ENCODE measurements around the gene ING5. TPM values are rescaled to one million over a fixed set of nuclear protein-coding genes. Genes with fewer than 3 reads are reported as not detected.

Gene ING5
- total and polyA plus RNA-seq, 2 donors (not counting 3 experiments of a cell fraction or from before 2014, with no cell fraction given): 24.5 to 33.4 TPM

DNA sequence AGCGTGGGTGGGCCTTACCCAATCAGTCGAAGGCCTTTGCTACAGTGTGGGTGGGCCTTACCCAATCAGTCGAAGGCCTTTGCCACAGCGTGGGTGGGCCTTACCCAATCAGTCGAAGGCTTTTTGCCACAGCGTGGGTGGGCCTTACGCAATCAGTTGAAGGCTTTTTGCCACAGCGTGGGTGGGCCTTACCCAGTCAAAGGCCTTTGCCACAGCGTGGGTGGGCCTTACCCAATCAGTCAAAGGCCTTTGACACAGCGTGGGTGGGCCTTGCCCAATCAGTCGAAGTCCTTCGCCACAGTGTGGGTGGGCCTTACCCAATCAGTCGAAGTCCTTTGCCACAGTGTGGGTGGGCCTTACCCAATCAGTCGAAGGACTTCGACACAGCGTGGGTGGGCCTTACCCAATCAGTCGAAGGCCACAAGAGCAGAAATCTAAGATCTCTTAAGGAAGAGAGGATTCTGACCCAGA lies 58.5 kb downstream of the ING5 start:
- H3K4me1 ChIP-seq (ENCODE audit: control insufficient read depth, extremely low read depth, insufficient read depth, low read length): no peaks in the 10 kb centered on the region
- dilution Hi-C loops (cut with MboI; ENCODE audit: extremely low pct_ligation_motif_present, low sequenced_read_pairs) (no loop called here), intact Hi-C loops (cut with micrococcal nuclease) (no loop called here)
- H3K27ac ChIP-seq (ENCODE audit: insufficient read depth, low read depth, low read length): no peak overlapping the region
- no TSS peak for BruUV-seq (replicated peaks)
- peaks cover 0 to 4% of the 10 kb centered on the region in 2 experiments for H3K36me3 ChIP-seq (ENCODE audit: control insufficient read depth in 2 of 2, extremely low read depth in 1 of 2, insufficient read depth in 2 of 2, low read length in 2 of 2)
- no peaks in the 10 kb centered on the region for H3K9me1 ChIP-seq (replicated peaks; ENCODE audit: control insufficient read depth, extremely low read depth, insufficient read depth, low read length)
- no peaks in the 10 kb centered on the region for H3K27me3 ChIP-seq (ENCODE audit: control insufficient read depth in 2 of 2, insufficient read depth in 2 of 2, low read length in 2 of 2)
- H4K20me1 ChIP-seq (replicated peaks; ENCODE audit: control insufficient read depth, extremely low read depth, insufficient read depth, low read length): no peaks in the 10 kb centered on the region
- ChIA-PET POLR2A (no interaction called here), CTCF (no interaction called here)
- DNase-seq (ENCODE audit: low read depth, low spot score) (no peak), FAIRE-seq (no peak)
- H3K9me3 ChIP-seq (replicated peaks; ENCODE audit: control insufficient read depth, insufficient read depth, low read length): no peaks in the 10 kb centered on the region
- no peak overlapping the region for H2AFZ ChIP-seq (ENCODE audit: low read depth, low read length)
- H3K79me2 ChIP-seq (ENCODE audit: control insufficient read depth, insufficient read depth, low read length): no peaks in the 10 kb centered on the region
- no peak overlapping the region for H3K4me2 ChIP-seq (ENCODE audit: insufficient read depth, low read length)
- TF ChIP-seq, protein P1, sequence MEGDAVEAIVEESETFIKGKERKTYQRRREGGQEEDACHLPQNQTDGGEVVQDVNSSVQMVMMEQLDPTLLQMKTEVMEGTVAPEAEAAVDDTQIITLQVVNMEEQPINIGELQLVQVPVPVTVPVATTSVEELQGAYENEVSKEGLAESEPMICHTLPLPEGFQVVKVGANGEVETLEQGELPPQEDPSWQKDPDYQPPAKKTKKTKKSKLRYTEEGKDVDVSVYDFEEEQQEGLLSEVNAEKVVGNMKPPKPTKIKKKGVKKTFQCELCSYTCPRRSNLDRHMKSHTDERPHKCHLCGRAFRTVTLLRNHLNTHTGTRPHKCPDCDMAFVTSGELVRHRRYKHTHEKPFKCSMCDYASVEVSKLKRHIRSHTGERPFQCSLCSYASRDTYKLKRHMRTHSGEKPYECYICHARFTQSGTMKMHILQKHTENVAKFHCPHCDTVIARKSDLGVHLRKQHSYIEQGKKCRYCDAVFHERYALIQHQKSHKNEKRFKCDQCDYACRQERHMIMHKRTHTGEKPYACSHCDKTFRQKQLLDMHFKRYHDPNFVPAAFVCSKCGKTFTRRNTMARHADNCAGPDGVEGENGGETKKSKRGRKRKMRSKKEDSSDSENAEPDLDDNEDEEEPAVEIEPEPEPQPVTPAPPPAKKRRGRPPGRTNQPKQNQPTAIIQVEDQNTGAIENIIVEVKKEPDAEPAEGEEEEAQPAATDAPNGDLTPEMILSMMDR (IDR thresholded peaks at IDR 0.05; ENCODE audit: extremely low read depth in 1 of 2, insufficient read depth in 1 of 2, low read depth in 1 of 2, low read length in 2 of 2): no peak
- TF ChIP-seq POLR2AphosphoS5 (IDR thresholded peaks at IDR 0.05; ENCODE audit: insufficient read depth, low read depth, low read length) (no peak), MYC (IDR thresholded peaks at IDR 0.05; ENCODE audit: low read depth, low read length) (no peak), JUN (IDR thresholded peaks at IDR 0.05; ENCODE audit: borderline replicate concordance, insufficient read depth, insufficient read length, low read depth) (no peak), GATA2 (IDR thresholded peaks at IDR 0.05; ENCODE audit: insufficient read depth, insufficient read length, low read depth, low read length) (no peak), POLR2A (IDR thresholded peaks at IDR 0.05; ENCODE audit: low read depth, low read length) (no peak), FOS (IDR thresholded peaks at IDR 0.05; ENCODE audit: borderline replicate concordance, insufficient read depth, low read length) (no peak), EZH2 (IDR thresholded peaks at IDR 0.05; ENCODE audit: borderline replicate concordance, low read depth, low read length, severe bottlenecking) (no peak)
- TF ChIP-seq, protein P2, sequence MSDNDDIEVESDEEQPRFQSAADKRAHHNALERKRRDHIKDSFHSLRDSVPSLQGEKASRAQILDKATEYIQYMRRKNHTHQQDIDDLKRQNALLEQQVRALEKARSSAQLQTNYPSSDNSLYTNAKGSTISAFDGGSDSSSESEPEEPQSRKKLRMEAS (IDR thresholded peaks at IDR 0.05; ENCODE audit: insufficient read depth, insufficient read length): no peak
- H3K4me3 ChIP-seq (replicated peaks in 1 of 3; ENCODE audit: insufficient read depth in 1 of 3, low read depth in 1 of 3, low read length in 3 of 3): no peak overlapping the region
- no peak overlapping the region for H3K9ac ChIP-seq (replicated peaks; ENCODE audit: extremely low read depth, insufficient read depth, low read length)

Measured in endothelial cell of umbilical vein (primary cell).